GM21423 (cell line): Measurements from ENCODE around the gene CYB561.

ENCODE experiments used
- ATAC-seq: cut with Tn5 transposase; IDR thresholded peaks from one replicate; pipeline ENCODE4 v1.9.1; 2021; ENCODE audit warnings: mild to moderate bottlenecking, moderate library complexity; ENCODE audit not compliant: unreplicated experiment

CYB561 gene

DNA sequence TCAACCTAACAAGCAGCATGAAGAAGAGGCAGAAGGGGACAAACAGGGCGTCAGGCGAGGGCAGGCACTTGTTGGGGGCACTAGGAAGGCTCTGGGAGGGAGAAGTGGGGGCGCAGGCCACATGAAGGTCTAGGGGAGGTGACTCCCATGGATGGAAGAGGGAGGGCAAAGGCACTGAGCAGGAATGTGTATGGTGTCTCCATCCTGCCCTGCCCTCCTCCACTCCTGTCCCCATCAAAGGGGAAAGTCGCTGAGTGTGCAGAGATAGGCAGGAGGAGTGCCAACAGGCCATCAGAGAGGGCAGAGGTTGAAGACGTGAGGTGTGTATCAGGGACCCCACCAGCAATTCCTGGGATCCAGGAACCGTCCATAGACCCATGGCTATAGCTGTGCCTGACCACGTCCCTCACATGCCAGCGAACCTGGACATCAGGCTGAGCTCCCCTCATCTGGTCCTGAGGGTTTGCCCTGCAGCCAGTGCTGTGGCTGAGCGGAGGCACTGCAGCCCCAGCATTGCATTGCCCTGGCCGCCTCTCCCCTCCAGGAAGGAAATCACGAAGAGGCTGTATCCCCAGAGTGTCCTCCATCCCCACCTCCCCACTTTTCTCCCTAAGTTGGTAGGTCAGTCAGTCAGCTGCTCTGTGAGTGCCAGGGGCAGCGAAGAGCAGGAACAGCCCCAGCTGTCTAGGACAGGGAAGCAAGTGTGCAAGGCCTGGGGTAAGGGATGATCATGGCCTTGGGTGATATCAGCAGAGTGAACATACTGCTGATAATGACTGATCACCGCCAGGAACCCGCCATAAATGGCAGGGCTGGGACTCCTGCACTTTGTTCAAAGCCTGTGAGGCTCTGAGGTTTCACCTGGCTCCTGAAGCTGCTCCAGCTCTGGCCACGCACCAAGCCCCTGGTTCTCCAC is 6.2 kb upstream of the CYB561 start:
- ATAC-seq = no peak

DNA sequence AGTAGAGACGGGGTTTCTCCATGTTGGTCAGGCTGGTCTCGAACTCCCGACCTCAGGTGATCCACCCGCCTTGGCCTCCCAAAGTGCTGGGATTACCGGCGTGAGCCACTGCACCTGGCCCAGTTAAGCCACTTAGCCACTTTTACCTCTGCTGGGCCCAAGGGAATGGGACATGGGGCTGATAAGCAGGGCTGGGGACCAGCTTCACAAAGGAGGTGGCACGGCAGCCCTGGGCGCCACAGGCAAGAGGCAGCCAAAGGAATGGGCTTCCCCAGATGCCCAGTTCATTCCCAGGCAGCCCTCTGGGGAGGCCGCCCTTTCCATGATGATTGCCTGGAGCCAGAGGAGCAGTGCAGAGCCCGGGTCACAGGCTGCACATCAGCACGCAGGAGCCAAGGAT is 5.0 kb upstream of the CYB561 start:
- ATAC-seq = no peak

DNA sequence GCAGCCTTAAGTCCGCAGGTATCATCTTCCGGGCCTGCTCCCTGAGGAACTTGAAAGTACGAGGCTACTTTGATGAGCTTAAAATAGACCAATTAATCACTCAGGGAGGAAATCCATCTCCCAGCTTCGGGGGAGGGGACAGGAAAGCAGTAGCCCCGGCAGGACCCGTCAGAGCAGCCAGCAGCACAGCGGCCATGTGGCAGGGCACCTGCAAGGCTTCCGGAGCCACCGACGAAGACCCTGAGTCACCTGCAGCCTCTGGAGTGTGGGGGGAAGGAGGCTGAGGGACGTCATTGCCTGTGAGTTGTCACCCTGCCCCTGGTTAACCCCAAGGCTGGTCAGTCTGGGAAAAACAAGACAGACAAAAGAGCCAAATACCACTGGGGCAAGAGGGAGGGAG is 4.4 kb upstream of the CYB561 start:
- ATAC-seq = no peak

DNA sequence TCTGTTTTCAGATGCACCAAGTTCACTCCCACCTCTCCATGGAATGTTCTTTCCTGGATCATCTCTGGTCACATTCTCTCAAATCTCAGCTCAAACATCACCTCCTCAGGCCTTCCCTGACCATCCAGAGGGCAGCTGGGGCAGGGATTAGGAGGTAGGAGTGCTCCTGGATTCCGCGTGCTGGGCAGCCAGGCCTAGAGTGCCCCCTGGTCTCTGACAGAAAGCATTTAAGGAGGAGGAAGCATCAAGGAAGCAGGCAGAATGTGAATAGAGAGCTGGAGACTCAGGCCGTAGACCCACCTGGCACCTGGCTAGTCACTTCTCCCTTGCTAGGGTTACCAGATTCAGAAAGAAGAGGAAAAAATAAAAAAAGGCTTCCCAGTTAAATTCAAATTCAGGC is 2.5 kb upstream of the CYB561 start:
- ATAC-seq = no peak

DNA sequence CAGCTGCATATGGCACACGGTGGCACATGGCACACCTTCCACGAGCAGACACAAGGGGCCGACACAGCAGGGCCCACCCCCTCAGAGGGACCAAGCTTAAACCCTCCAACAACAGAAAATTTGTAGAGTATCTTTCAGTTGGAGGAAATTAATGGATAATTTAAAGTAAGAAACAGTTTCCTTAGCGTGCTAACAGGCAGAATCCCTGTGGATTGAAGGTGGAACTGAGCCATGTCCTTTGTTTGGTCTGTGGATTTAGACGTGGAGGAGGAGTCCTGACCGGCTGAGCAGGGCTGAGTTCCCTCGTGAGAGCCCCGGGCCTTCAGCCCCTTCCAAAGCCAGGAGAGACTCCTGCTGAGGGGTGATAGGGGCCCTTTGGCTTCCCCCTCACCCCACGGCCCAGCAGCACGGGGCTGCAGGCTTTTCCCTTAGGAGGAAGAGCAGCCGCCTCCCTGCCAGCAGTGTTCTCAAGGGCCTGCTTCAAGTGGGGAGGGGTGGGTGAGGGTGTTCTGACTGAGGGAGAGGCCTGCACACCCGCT is 1.4 kb upstream of the CYB561 start:
- ATAC-seq = no peak

DNA sequence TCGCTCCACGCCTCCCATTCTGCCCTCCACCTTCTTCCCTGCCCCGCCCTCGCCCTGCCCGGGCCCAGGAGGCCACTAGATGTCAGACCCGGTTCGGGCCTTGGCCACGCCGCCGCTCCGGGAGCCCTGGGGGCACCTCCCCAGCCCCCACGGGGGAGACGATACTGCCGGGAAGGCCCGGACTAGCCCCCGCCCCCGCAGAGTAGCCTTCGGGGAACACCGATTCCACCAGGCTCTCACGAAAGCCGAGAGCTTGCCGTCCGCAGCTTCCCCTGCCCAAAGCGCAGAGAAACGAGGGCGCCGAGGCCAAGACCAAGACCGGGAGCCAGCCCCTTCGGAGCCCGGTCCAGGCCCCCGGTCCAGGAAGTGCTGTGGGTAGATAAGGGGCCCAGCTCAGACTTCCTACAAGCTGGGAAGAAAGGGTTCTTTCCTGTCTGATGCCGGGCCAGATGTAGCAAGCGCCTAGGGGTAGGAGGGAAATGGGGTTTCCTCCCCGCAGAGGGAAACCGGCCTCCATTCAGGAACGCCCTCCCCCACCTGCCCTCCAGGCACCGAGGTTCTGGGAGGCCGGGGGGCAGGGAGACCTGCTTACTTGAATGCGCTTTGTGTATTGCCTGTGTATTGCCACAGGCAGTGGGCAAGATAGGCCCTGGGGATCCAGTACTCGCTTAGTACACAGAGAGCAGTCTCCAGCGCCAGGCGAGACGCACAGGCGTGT is 806 bp upstream of the CYB561 start:
- ATAC-seq = peak; percentile 8

DNA sequence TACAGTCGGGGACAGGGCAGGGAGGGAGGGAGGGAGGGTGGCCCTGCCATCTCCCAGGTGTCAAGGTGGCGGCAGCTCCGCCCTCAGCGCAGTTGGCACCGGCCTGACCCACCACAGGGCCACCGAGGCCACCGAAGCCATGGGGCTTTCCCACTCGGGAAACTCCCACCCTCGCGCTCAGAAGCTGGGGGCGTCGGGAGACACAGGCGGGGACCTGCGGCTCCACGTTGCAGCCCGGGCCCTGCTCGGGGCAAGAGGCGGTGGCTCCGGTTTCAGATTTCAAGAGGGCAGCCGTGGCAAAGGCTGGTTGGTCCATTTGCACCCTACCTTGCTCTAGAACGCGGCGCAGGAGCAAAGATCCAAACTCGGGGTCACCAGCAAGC is 544 bp downstream of the CYB561 start:
- peak; percentile 22 for ATAC-seq

DNA sequence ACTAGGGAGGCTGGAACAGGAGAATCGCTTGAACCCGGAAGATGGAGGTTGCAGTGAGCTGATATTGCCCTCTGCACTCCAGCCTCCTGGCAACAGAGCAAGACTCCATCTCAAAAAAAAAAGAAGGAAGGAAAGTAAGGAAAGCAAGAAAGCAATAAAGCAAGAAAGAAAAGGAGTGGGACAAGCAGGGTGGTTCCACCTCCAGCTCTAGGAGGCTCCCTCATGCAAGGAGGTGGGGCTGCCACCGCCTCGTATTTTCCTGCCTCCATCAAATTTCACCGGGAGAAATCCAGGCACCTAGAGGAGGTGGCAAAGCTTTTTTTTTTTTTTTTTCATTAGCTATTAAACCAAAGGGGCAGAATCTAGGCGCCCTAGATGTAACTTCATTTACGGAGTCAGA is 1.0 kb downstream of the CYB561 start:
- no peak for ATAC-seq

DNA sequence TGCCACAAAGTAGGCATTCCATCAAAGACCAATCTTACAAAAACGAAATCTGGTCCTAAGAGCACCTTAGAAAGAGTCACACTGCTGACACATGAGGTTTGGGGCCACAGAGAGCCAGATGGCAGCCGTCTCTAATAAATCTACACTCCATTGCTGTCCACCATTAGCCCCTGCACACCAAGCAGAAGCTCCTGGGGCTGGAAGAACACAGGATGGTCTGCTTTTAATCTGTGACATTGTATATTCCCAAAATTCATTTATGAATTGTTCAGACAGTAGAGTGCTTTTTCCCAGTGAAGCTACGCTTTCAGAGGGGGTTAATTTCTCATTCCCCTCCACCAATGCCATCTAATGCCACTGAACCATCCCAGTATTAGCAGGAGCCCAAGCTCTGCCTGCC is 1.6 kb downstream of the CYB561 start:
- ATAC-seq = no peak

DNA sequence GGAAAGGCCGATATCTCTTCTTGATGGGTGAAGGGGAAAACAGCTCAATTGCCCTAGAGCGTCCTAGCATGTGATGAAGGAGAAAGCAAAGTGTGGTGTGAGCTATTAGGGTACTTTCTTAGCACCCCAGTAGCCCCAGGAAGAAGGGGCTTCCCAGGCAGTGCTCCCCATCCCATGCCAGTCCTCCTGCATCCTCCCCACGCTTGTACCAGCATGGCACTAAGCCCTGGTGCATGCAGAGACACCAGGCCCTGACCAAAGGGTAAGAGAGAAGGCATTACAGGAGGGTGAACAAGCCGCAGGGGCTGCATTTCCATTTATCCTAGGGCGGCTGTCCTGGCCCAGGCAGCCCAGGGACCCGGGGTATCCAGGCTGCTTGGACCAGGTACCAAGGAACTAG is 3.1 kb downstream of the CYB561 start:
- no peak for ATAC-seq

DNA sequence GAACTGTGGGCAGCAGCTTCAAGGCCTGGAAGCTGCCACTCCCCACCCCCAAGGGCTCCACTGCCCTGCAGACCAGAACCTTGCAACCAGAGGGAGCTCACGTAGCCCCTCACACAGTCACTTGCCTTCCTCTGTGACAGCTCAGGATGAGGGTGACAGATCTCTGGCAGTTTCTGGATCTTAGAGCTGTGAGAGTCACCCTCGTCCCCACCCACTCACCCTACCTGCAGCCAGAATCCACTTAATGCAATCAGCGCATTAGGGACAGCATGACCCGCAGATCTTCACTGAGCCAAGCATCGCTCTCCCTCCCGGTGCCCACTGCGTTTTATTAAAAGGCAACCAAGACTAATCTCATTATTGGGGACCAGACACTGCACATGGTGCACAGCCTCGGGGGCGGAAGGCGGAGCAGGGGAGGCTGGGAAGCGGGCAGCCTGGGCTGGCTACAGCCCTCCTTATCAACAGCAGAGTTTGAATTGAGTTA is 3.5 kb downstream of the CYB561 start:
- ATAC-seq = no peak

DNA sequence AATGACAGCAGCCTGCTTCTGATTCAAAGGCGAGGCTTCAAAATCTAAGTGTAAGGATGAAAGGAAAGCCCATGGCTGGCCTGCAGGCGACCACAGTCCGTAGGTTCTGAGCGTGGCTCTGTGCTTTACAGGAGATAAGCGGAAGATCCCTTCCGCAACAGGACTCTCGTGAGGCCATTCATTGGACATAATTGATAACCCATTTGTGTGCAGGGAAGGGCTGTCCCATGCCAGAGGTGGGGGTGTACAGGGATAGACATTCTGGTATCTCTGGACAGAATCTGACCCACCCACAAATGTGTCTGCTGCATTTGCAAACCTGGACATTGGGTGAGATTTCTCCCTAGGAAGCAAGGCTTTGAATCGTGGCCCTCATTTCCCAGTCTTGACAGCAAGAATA is 4.0 kb downstream of the CYB561 start:
- ATAC-seq = no peak

DNA sequence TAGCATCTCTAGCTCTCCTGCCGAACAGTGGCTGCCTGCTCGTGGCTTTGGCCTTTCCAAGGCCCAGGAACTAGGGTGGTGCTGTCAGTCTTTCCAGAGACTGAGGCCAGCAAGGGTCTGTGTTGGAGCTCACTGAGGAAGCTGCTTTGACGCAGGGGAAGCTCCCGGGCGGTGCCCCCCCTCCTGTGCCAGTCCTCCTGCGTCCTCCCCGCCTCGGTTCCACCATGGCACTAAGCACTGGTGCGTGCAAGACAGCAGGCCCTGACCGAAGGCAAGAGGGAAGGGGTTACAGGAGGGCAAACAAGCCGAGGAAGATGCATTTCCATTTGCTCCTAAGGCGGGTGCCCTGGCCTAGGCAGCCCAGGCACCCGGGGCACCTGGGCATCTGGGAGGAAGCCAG is 4.5 kb downstream of the CYB561 start:
- ATAC-seq = no peak

DNA sequence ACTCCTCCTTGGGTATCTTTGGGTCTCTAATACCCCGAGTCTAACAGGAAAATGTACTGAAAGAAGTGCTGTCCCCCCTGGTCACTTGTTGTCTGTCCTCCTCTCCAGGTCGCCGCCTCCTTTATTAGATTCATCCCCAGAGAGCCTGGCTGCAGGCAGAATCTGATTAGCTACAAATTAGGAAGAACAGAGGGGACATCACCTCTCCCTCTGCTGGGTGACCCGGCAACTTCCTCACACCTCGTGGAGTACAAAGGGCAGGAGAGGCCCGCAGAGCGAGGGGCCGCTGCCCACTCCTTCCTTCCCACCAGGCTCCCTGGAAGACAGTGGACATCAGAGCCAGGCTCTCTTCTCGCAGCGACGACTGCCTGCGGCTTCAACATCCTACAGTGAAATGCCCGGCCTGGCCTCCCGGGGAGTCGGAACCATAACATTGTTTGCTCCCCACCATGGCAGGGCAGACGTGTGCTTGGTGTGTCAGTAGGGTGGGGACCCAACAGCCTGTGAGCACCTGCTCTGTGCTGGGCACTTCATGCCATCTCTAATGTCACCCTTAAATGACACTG is 5.3 kb downstream of the CYB561 start:
- ATAC-seq = no peak

DNA sequence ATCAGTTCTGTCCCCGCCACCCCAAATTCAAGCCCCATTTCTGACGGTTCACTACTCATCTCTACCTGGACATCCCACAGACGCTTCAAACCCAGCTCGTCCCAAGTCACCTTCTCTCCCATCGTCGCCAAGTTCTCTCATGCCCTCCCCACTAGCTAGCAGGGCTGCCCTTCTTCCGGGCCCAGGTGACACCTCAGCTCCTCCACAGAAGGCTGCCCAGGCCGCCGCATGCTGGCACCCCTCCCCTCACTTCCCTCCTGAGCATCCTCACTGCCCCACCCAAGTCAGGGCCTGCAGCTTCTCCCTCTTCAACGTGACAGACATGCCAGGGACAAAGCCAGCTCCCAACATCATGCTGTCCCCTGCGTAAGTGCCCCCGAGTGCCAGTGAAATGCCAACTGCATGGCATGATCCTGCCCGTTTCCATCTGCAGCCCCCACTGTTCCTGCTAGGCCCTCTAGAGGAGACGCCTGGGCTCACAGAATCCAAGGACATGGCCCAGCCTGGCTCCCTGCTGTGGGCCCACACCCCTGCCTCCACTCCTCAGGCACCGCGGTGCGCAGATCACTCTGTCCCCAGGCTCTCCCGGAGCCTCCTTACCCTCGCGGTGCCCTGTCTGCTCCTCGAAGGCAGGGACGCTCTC is 5.9 kb downstream of the CYB561 start:
- ATAC-seq = no peak

DNA sequence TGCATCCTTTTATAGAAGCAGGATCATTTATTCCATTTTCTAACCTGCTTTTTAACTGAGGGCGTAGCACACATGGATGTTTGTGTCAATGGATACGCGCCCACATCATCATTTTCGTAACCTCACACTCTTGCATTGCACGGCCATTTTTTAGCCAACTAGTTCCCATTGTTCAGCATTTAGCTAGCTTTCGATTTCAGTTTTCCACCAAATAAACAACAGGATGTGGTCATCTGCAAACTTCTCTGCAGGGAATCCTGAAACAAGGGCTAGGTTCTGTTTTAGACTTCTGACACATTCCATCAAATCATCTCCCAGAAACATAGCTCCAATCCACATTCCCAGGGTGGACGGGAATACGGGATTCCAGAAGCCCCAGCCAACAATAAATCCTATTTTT is 6.4 kb downstream of the CYB561 start:
- no peak for ATAC-seq

DNA sequence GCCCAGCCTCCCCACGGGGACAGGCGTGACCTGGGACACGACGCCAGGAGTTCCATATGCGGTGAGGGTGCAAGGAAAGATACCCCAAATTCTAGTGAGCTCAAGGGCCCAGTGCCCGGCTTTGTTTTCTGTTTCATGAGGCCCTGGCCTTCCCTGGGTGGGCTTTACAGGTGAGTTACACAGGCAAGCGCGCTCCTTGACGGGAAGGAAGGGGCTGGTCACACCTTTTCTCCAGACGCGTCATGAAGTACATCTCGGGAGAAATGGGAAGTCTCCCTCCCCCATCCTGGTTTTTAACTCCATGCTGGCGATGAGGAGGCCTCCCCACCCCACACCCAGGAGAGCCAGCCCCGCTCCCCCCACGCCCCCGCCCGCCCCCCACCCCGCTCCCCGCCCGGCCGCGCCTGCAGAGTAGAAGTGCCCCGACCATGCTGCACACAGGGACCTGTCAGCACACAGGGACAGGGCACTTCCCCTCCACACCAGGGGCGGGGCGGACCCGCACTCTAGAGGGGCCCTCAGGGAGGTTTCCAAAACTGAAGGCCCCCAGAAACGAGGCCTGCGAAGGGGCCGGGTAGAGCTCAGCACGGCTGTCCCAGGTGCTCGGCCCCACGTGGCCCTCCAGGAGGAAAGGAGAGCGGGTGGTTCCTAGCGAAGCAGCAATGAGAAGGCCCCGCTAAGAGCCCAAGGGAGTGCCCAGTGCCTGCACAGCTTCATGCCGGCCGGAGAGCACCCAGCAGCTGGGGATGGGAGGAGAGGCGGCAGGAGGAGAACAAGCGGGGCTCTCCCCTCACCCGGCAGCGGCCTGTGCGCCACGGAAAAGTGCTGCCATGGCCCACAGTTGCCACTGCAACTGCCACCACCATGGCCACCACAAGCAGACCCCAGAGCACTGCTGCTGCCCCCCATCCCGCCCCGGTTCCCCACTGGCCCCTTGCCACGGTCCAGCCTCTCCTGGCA is 7.7 kb downstream of the CYB561 start:
- ATAC-seq = no peak

DNA sequence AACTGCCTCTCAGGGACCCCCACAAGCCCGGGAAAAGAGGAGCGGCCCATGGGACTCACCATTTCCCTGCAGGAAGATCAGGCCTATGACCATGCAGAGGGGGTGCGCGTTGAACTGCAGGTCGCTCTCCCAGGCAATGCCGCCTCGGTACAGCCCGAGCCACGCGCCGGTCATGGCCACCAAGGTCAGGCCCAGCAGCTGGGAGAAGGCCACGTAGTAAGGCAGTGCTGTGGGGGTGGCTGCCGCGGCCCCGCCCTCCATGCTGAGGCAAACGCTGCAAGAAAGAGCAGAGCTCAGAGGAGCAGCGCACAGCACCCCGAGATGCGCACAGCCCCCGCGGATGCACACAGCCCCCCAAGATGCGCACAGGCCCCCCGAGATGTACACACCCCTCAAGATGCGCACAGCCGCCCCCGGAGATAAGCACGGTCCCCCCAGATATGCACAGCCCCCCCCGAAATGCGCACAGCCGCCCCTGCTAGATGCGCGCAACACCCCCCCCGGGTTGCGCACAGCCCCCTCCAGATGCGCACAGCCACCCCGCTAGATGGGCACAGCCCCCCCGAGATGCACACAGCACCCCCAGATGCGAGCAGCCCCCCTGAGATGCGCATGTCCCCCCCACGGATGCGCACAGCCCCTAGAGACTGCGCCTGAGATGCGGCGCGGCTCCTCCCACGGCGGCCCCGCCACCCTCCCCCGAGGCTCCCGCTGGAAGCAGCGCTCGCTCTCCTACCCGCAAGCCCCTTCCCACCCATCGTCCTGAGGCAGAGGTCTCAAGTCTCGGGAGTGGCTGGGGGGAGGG is 8.6 kb downstream of the CYB561 start:
- no peak for ATAC-seq

DNA sequence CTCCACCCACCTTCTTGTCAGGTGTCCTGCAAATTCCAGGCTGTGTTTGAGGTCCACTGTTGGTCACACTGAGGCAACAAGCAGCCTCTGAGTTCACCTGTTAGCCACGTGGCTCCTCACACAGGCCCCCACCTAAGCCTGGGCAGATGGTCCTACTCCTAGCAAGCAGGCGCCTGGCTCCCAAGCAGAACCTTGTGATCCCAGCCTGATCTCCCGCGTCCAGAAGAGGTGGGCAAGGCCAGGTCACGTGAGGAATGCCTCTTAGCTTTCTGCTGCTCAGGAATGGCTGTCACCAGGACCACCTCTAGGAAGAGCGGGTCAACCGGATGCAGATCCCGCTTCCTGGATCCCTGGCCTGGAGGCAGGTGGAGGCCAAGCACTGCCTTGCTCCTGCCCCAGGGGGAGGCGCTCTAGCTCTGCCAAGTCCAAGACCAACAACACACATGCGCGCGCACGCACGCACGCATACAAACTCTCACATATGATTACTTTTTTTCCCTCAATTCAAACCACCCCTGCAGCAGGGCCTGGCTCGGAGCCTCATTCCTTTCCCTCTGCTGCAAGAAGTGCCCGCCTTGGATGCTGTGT is 9.5 kb downstream of the CYB561 start:
- ATAC-seq = no peak
